GM19467 (cell line): ENCODE measurements around the gene ZSWIM3.

Experiments
- ATAC-seq: cut with Tn5 transposase; IDR thresholded peaks from one replicate; pipeline ENCODE4 v1.9.1; 2021; ENCODE audit warnings: mild to moderate bottlenecking, moderate library complexity; ENCODE audit not compliant: unreplicated experiment

ZSWIM3 gene

GRCh38 chr20:45927071-45927878 lies 69.9 kb downstream of the ZSWIM3 start:
- ATAC-seq: no peak
